ENCODE results near the gene MAD2L1BP. TPM values are rescaled to one million over a fixed set of nuclear protein-coding genes. Genes with fewer than 3 reads are reported as not detected.

MAD2L1BP gene
- total RNA-seq, 1 experiment from 2014 or later = 32.2 TPM

DNA sequence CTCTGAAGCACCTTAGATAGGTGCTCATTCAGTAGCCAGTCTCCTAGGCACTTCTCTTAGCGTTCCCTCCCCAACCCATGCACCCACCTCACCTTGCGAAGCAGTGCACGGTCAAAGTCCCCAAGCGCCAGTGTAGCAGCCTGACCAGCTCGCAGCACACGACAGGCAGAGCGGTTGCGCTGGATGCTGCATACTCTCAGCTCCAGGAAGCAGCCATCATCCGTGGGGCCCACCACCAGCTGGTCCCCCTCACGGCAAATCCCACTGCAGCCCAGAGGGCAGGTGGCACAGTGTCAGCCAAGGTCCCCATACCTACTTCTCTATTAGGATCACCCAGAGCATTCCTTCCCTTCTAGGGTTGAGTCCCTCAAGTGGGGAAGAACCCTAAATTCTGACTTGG lies 13.1 kb upstream of the MAD2L1BP start:
- Histone ChIP-seq H3K27me3 (ENCODE audit: low read length) (no peaks in the 10 kb centered on the region), H3K4me3 (ENCODE audit: low read length) (no peak overlapping the region), H3K4me2 (ENCODE audit: low read depth, low read length, poor library complexity, severe bottlenecking) (no peak overlapping the region), H3K9me2 (replicated peaks; ENCODE audit: insufficient read depth, low read length) (no peaks in the 10 kb centered on the region), H3K9ac (ENCODE audit: low read length) (no peak overlapping the region), H3K27ac (ENCODE audit: low read length) (no peak overlapping the region), H2AFZ (ENCODE audit: low read length) (no peak overlapping the region), H3K36me3 (ENCODE audit: insufficient read depth, low read length) (peaks cover 41% of the 10 kb centered on the region; the same call in 1 of the 2 replicates), H4K20me1 (ENCODE audit: insufficient read depth, low read depth, low read length) (peaks cover 3% of the 10 kb centered on the region; the same call in 1 of the 2 replicates), H3K79me2 (ENCODE audit: low read length) (peaks cover 18% of the 10 kb centered on the region), H3K9me3 (ENCODE audit: low read length) (no peaks in the 10 kb centered on the region), H3K4me1 (ENCODE audit: low read length) (peaks cover 9% of the 10 kb centered on the region)
- DNase-seq = no peak

DNA sequence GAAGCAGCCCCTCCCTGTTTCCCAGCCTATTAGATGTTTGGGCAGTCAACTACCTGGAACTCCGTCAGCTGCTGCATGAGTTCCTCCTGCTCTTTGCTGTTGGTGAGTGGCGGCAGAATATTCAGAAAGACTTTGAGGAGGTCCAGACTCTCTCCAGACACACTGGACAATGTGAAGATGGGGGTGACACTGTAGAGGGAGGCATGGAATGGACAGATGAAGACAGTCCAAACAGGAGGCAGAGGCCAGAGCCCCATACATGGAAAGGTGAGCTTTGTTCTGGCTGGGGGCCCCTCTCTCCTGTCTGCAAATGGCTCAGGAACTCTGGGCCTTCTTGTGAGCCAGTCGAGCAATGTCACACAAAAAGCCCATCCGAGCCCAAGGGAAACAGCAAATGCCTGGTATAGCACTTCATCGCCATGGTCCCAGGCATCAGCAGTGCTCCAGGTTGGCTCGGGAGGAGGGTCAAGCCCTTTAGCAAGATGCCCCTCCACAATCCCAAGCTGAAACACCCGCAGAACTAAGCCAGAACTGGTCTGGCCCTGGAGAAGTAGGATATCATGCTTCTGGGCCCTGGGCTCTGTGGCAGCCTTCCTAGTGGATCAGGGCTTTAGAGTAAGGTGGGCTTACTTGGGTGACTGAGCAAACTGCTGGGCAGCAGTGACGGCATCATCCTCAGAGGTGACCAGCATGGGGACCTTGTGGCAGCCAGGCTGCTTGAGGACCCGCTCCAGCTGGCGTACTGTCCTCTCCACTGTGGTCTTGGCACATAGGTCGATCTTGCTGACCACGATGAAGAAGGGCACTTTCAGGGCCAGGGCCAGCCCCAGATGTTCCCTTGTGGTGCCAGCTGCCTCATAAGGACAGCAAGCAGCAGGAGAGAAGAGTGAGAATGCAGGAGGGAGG lies 11.5 kb upstream of the MAD2L1BP start:
- Histone ChIP-seq H2AFZ (ENCODE audit: low read length) (no peak overlapping the region), H3K4me3 (ENCODE audit: low read length) (no peak overlapping the region), H3K36me3 (ENCODE audit: insufficient read depth, low read length) (peaks cover 41% of the 10 kb centered on the region; the same call in 1 of the 2 replicates), H3K79me2 (ENCODE audit: low read length) (peaks cover 30% of the 10 kb centered on the region), H3K4me2 (ENCODE audit: low read depth, low read length, poor library complexity, severe bottlenecking) (no peak overlapping the region), H3K27me3 (ENCODE audit: low read length) (no peaks in the 10 kb centered on the region), H3K4me1 (ENCODE audit: low read length) (peaks cover 14% of the 10 kb centered on the region), H3K9me2 (replicated peaks; ENCODE audit: insufficient read depth, low read length) (no peaks in the 10 kb centered on the region), H4K20me1 (ENCODE audit: insufficient read depth, low read depth, low read length) (peaks cover 3% of the 10 kb centered on the region; the same call in 1 of the 2 replicates), H3K27ac (ENCODE audit: low read length) (no peak overlapping the region), H3K9ac (ENCODE audit: low read length) (no peak overlapping the region), H3K9me3 (ENCODE audit: low read length) (no peaks in the 10 kb centered on the region)
- DNase-seq = no peak

DNA sequence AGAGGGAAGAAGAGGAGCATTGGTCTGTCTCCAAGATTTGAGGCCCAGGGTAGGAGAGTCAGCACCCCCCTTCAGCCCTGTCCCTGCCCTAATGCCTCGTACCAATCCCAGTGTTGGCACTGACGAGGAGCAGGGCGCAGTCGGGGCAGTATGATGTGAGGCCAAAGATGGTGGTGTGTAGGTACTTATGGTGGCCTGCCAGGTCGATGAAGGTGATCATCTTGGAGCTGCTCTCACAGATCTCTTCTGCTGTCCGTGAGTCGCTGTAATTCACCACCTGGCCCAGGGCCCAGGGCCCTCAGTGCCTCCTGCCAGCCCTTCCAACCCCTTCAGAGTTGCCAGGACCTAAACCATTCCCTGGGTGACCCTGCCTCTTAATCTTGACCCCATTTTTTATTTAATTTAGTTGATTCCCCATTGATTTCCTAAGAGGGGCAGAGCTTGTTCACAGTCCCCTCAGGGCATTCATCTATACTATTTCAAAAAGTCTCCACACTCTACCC lies 10.8 kb upstream of the MAD2L1BP start:
- DNase-seq = no peak
- Histone ChIP-seq H3K4me1 (ENCODE audit: low read length) (peaks cover 20% of the 10 kb centered on the region), H3K79me2 (ENCODE audit: low read length) (peaks cover 30% of the 10 kb centered on the region), H3K27ac (ENCODE audit: low read length) (no peak overlapping the region), H4K20me1 (ENCODE audit: insufficient read depth, low read depth, low read length) (peaks cover 3% of the 10 kb centered on the region; the same call in 1 of the 2 replicates), H3K27me3 (ENCODE audit: low read length) (no peaks in the 10 kb centered on the region), H3K9me3 (ENCODE audit: low read length) (no peaks in the 10 kb centered on the region), H3K4me3 (ENCODE audit: low read length) (no peak overlapping the region), H3K36me3 (ENCODE audit: insufficient read depth, low read length) (peaks cover 35% of the 10 kb centered on the region; the same call in 1 of the 2 replicates), H3K9ac (ENCODE audit: low read length) (no peak overlapping the region), H2AFZ (ENCODE audit: low read length) (no peak overlapping the region), H3K9me2 (replicated peaks; ENCODE audit: insufficient read depth, low read length) (no peaks in the 10 kb centered on the region), H3K4me2 (ENCODE audit: low read depth, low read length, poor library complexity, severe bottlenecking) (no peak overlapping the region)

DNA sequence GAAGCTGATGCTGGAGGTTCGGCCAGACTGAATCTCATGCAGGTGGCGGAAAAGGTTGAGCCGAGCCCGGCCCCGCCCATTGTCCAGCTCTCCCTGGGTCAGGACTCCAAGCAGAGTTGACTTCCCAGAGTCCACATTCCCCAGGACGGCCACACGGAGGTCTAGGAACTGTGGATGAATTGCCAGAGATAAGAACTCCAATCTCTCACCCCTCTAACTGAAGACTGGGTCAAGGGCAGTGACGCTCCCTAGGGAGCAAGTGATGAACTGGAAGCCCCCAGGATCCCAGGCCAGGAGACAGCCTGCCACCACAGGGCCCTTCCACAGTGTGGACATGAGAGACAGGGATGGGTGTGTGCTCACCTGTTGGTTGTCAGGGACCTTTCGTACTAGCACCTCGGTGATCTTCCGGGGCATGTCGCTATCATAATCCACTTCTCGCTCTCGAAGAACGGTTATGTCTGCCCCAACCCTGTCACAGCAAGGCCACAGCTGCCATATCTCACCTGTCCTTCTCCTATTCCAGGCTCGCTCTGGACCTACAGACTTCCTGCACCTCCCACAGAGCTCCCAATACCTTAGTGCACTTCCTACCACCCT lies 10.1 kb upstream of the MAD2L1BP start:
- Histone ChIP-seq H3K27ac (ENCODE audit: low read length) (no peak overlapping the region), H3K27me3 (ENCODE audit: low read length) (no peaks in the 10 kb centered on the region), H3K4me2 (ENCODE audit: low read depth, low read length, poor library complexity, severe bottlenecking) (no peak overlapping the region), H3K4me1 (ENCODE audit: low read length) (peaks cover 26% of the 10 kb centered on the region), H3K36me3 (ENCODE audit: insufficient read depth, low read length) (peaks cover 34% of the 10 kb centered on the region; the same call in 1 of the 2 replicates), H3K4me3 (ENCODE audit: low read length) (no peak overlapping the region), H3K9me2 (replicated peaks; ENCODE audit: insufficient read depth, low read length) (no peaks in the 10 kb centered on the region), H3K79me2 (ENCODE audit: low read length) (peaks cover 30% of the 10 kb centered on the region), H2AFZ (ENCODE audit: low read length) (no peak overlapping the region), H3K9ac (ENCODE audit: low read length) (no peak overlapping the region), H4K20me1 (ENCODE audit: insufficient read depth, low read depth, low read length) (peaks cover 3% of the 10 kb centered on the region; the same call in 1 of the 2 replicates), H3K9me3 (ENCODE audit: low read length) (no peaks in the 10 kb centered on the region)
- no peak for DNase-seq

DNA sequence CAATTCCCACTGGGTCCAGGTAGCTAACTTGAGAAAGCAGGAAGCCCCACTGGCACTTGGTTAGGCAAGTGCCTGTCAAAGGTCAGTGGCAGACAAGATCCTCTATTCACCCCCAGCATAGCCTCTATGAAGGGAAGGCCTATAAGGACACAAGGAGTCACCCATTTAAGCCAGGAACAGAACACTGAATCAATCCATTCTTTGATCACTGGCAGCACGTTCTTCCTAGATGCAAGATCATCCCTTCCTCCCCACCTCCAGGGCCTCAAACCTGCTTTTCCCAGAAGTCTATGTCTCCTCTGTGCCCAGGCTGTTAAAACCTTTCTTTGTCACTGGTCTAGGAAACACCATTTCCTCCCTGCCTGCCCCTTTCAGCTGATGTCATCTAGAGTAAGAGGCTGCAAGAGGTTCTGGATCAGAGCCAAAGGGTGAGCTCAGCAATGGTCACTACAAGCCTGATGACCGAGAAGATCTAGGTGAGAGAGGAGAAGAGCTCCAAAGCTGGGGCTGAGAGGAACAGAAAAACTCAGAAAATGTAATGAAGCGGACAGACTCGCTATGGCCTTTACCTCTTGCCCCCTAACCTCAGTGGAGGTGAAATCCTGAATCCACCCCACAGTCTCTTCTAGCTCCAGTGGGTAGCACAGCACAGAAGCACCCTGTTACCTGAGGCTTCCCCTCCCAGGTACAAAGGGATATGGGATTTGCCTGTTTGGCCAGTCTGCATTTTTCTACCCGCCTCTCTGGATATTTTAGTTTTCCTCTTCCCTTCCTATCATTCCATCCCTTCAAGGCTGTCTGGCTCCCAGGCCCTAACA lies 8.4 kb upstream of the MAD2L1BP start:
- no peak for DNase-seq

DNA sequence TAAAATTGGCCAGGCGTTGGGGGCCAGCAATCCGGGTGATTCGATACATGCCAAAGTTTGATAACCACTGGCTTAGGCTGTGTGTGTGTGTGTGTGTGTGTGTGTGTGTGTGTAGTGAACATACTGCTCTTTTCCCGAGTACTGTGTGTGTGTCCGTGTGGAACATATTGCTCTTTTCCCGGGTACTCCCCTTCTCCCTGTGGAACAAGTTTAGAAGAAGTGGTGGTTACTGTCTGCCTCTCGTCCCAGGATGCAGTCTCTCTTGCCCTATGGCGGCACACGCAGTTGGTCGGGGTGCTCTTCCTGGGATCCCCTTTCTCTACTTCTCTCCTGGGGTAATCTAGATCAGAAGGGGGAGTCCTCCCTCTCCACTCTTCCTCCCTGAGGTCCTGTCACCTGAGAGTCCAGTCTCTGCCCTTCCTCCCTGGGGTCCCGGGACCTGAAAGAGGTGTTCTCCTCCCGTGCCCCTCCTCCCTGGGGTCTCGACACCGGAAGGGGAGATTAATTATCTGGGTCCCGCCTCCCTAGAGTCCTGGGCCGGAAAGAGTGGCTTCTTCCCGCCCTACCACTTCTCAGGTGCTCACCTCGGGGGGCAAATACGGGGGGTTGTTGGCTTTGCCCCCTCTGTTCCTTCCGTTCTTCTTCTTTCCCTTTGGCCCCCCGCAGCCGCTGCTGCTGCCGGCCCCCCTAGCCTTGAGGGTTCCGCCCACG lies 7.1 kb upstream of the MAD2L1BP start:
- Histone ChIP-seq H3K4me1 (ENCODE audit: low read length) (peaks cover 32% of the 10 kb centered on the region), H3K9me2 (replicated peaks; ENCODE audit: insufficient read depth, low read length) (no peaks in the 10 kb centered on the region), H3K27me3 (ENCODE audit: low read length) (no peaks in the 10 kb centered on the region), H3K27ac (ENCODE audit: low read length) (peak overlapping the region; percentile 77), H3K4me3 (ENCODE audit: low read length) (peak overlapping the region; percentile 100), H2AFZ (ENCODE audit: low read length) (no peak overlapping the region), H3K4me2 (ENCODE audit: low read depth, low read length, poor library complexity, severe bottlenecking) (peak overlapping the region; percentile 94), H3K79me2 (ENCODE audit: low read length) (peaks cover 30% of the 10 kb centered on the region), H4K20me1 (ENCODE audit: insufficient read depth, low read depth, low read length) (peaks cover 3% of the 10 kb centered on the region; the same call in 1 of the 2 replicates), H3K36me3 (ENCODE audit: insufficient read depth, low read length) (peaks cover 21% of the 10 kb centered on the region; the same call in 1 of the 2 replicates), H3K9me3 (ENCODE audit: low read length) (no peaks in the 10 kb centered on the region), H3K9ac (ENCODE audit: low read length) (peak overlapping the region; percentile 95)
- DNase-seq = peak; percentile 89

More for the DNA sequence above, 8.4 kb upstream of the MAD2L1BP start:
- Histone ChIP-seq H3K79me2 (ENCODE audit: low read length) (peaks cover 30% of the 10 kb centered on the region), H2AFZ (ENCODE audit: low read length) (no peak overlapping the region), H3K9me3 (ENCODE audit: low read length) (no peaks in the 10 kb centered on the region), H3K9me2 (replicated peaks; ENCODE audit: insufficient read depth, low read length) (no peaks in the 10 kb centered on the region), H3K4me3 (ENCODE audit: low read length) (peak overlapping the region; percentile 100; the same call in 1 of the 2 replicates), H3K27me3 (ENCODE audit: low read length) (no peaks in the 10 kb centered on the region), H3K4me2 (ENCODE audit: low read depth, low read length, poor library complexity, severe bottlenecking) (peak overlapping the region; percentile 94), H3K27ac (ENCODE audit: low read length) (peak overlapping the region; percentile 5; the same call in 1 of the 2 replicates), H3K4me1 (ENCODE audit: low read length) (peaks cover 32% of the 10 kb centered on the region), H3K36me3 (ENCODE audit: insufficient read depth, low read length) (peaks cover 28% of the 10 kb centered on the region; the same call in 1 of the 2 replicates), H3K9ac (ENCODE audit: low read length) (peak overlapping the region; percentile 52), H4K20me1 (ENCODE audit: insufficient read depth, low read depth, low read length) (peaks cover 3% of the 10 kb centered on the region; the same call in 1 of the 2 replicates)

DNA sequence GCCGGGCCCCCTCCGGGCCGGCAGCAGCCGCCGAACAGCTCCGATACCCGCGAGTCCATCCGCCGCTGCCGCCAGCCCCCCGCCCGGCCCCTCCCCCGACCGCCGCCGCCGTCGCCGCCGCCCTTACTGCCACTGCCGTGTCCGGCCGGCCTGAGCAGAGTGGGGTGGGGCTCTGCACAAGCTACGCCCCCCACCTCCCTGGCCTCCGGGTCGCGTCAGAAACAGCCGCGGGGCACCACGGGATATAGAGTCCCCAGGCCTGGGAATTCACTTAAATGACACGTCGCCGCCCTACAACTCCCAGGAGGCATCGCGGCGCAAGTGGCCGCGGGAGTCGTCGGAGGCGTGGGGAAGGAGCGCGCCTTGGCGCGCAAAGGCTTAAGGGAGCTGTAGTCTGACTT lies 6.5 kb upstream of the MAD2L1BP start, which contains the start of gene GTPBP2:
GTPBP2 (minus strand) TSS at position 161 of the 401 bp plus-strand sequence; CDS start at position 59, 102 bp downstream.
- Histone ChIP-seq H3K27me3 (ENCODE audit: low read length) (no peaks in the 10 kb centered on the region), H2AFZ (ENCODE audit: low read length) (peak within 1 kb of the TSS; percentile 80; the same call in 1 of the 2 replicates), H3K9me3 (ENCODE audit: low read length) (no peaks in the 10 kb centered on the region), H3K4me3 (ENCODE audit: low read length) (peak within 1 kb of the TSS; percentile 100), H3K9me2 (replicated peaks; ENCODE audit: insufficient read depth, low read length) (no peaks in the 10 kb centered on the region), H3K79me2 (ENCODE audit: low read length) (peaks cover 30% of the 10 kb centered on the region), H3K36me3 (ENCODE audit: insufficient read depth, low read length) (peaks cover 17% of the 10 kb centered on the region; the same call in 1 of the 2 replicates), H3K27ac (ENCODE audit: low read length) (peak within 1 kb of the TSS; percentile 91), H4K20me1 (ENCODE audit: insufficient read depth, low read depth, low read length) (peaks cover 3% of the 10 kb centered on the region; the same call in 1 of the 2 replicates), H3K4me1 (ENCODE audit: low read length) (peaks cover 32% of the 10 kb centered on the region), H3K4me2 (ENCODE audit: low read depth, low read length, poor library complexity, severe bottlenecking) (peak within 1 kb of the TSS; percentile 95), H3K9ac (ENCODE audit: low read length) (peak within 1 kb of the TSS; percentile 95)
- peak; percentile 99 for DNase-seq

All from Karpas-422 (cell line).